Activated naive CD4-positive, alpha-beta T cell treated with anti-CD3 and anti-CD28 coated beads for 36 hours (primary cell): ENCODE data around the gene C1QTNF9. TPM values are rescaled to one million over a fixed set of nuclear protein-coding genes. Genes with fewer than 3 reads are reported as not detected.
"Not testable (repeated sequence)": the region's sequence is repeated elsewhere in the genome, so short reads cannot be mapped to it uniquely, and the experiment has no call there.

ENCODE experiments used
- CTCF ChIA-PET: fragments of 350-600 bp; sonication (Branson Sonifier 250); formaldehyde crosslinking; loops from one replicate; lab custom pipeline; 2021; ENCODE audit warnings: antibody characterized with exemption; lab: Charles Lee
- DNase-seq: peaks from one replicate; pipeline ENCODE4 v3.0.0-alpha.2; 2020
- H3K27ac Mint-ChIP-seq: one replicate; pipeline ENCODE4 v1.8.0; 2021; ENCODE audit warnings: mild to moderate bottlenecking, mixed read lengths
- H3K27me3 Mint-ChIP-seq: one replicate; pipeline ENCODE4 v1.8.0; 2021; ENCODE audit warnings: low read depth, mixed read lengths
- H3K36me3 Mint-ChIP-seq: one replicate; pipeline ENCODE4 v1.8.0; 2021; ENCODE audit warnings: low read depth, mixed read lengths
- H3K4me1 Mint-ChIP-seq: one replicate; pipeline ENCODE4 v1.8.0; 2021; ENCODE audit warnings: low read depth, mixed read lengths
- H3K4me3 Mint-ChIP-seq: one replicate; pipeline ENCODE4 v1.8.0; 2021; ENCODE audit warnings: mild to moderate bottlenecking, moderate library complexity, mixed read lengths
- H3K9me3 Mint-ChIP-seq: one replicate; pipeline ENCODE4 v1.8.0; 2021; ENCODE audit warnings: mixed read lengths
- intact Hi-C: fragments of 100-400 bp; cut with micrococcal nuclease; formaldehyde crosslinking; loops from one replicate; pipeline ENCODE4 v1.15.1; 2023
- total RNA-seq, 2 experiments: library from RNA; stranded (reverse); gene quantifications; one replicate each; pipeline ENCODE4 v1.2.3, GENCODE V29; 2021

The C1QTNF9 gene
- total RNA-seq, 2 experiments from 2014 or later = not detected

GRCh38 chr13:24356837-24357236 is 47.5 kb downstream of the C1QTNF9 start:
- Mint-ChIP-seq H3K27me3 (no peaks in the 10 kb centered on the region), H3K27ac (no peak overlapping the region), H3K4me1 (no peaks in the 10 kb centered on the region), H3K4me3 (no peak overlapping the region), H3K36me3 (no peaks in the 10 kb centered on the region), H3K9me3 (no peaks in the 10 kb centered on the region)
- CTCF ChIA-PET = no interaction called here
- intact Hi-C loops = loop anchor here (10.0 kb wide), 1 partner anchor 1422 kb away; no protein-coding TSS in a partner anchor
- no peak for DNase-seq

GRCh38 chr13:24357756-24358155 is 48.4 kb downstream of the C1QTNF9 start:
- no peaks in the 10 kb centered on the region for H3K9me3 Mint-ChIP-seq
- no peak for DNase-seq
- CTCF ChIA-PET = no interaction called here
- no peak overlapping the region for H3K27ac Mint-ChIP-seq
- H3K4me1 Mint-ChIP-seq = no peaks in the 10 kb centered on the region
- intact Hi-C loops = loop anchor here (10.0 kb wide), 1 partner anchor 1423 kb away; no protein-coding TSS in a partner anchor
- H3K36me3 Mint-ChIP-seq = no peaks in the 10 kb centered on the region
- no peaks in the 10 kb centered on the region for H3K27me3 Mint-ChIP-seq
- H3K4me3 Mint-ChIP-seq = no peak overlapping the region

GRCh38 chr13:24358836-24359235 is 49.5 kb downstream of the C1QTNF9 start:
- intact Hi-C loops = loop anchor here (10.0 kb wide), 1 partner anchor 1424 kb away; no protein-coding TSS in a partner anchor
- H3K36me3 Mint-ChIP-seq, H3K9me3 Mint-ChIP-seq, CTCF ChIA-PET, H3K27me3 Mint-ChIP-seq, DNase-seq, H3K4me3 Mint-ChIP-seq, H3K27ac Mint-ChIP-seq, H3K4me1 Mint-ChIP-seq: not testable (repeated sequence)

GRCh38 chr13:24359252-24359651 is 49.9 kb downstream of the C1QTNF9 start:
- H3K9me3 Mint-ChIP-seq, DNase-seq, H3K4me1 Mint-ChIP-seq, H3K36me3 Mint-ChIP-seq, H3K27me3 Mint-ChIP-seq, H3K27ac Mint-ChIP-seq, H3K4me3 Mint-ChIP-seq, CTCF ChIA-PET: not testable (repeated sequence)
- intact Hi-C loops = loop anchor here (10.0 kb wide), 1 partner anchor 1424 kb away; no protein-coding TSS in a partner anchor

GRCh38 chr13:24360106-24360505 is 50.7 kb downstream of the C1QTNF9 start:
- Mint-ChIP-seq H3K27ac (no peak overlapping the region), H3K4me3 (no peak overlapping the region), H3K9me3 (no peaks in the 10 kb centered on the region), H3K36me3 (no peaks in the 10 kb centered on the region), H3K27me3 (no peaks in the 10 kb centered on the region), H3K4me1 (no peaks in the 10 kb centered on the region)
- DNase-seq = no peak
- CTCF ChIA-PET = no interaction called here
- intact Hi-C loops = no loop called here

- Mint-ChIP-seq H3K27ac (no peak overlapping the region), H3K9me3 (no peaks in the 10 kb centered on the region)
Measured at GRCh38 chr13:24361113-24361512, 51.7 kb downstream of the C1QTNF9 start.

GRCh38 chr13:24361852-24362366 is 52.5 kb downstream of the C1QTNF9 start:
- H3K27me3 Mint-ChIP-seq = no peaks in the 10 kb centered on the region
- intact Hi-C loops = no loop called here
- H3K4me3 Mint-ChIP-seq = no peak overlapping the region
- no peak overlapping the region for H3K27ac Mint-ChIP-seq
- no peaks in the 10 kb centered on the region for H3K9me3 Mint-ChIP-seq
- H3K36me3 Mint-ChIP-seq = no peaks in the 10 kb centered on the region
- H3K4me1 Mint-ChIP-seq = no peaks in the 10 kb centered on the region
- DNase-seq = no peak
- CTCF ChIA-PET = interaction anchor here (0.7 kb wide), 1 partner anchor 342 kb away, joined by 3 read pairs; no protein-coding TSS in a partner anchor

More at GRCh38 chr13:24361113-24361512, 51.7 kb downstream of the C1QTNF9 start:
- CTCF ChIA-PET = interaction anchor here (0.7 kb wide), 1 partner anchor 342 kb away, joined by 3 read pairs; no protein-coding TSS in a partner anchor
- H3K4me1 Mint-ChIP-seq = no peaks in the 10 kb centered on the region
- H3K4me3 Mint-ChIP-seq = no peak overlapping the region
- DNase-seq = no peak
- no peaks in the 10 kb centered on the region for H3K27me3 Mint-ChIP-seq
- intact Hi-C loops = no loop called here
- H3K36me3 Mint-ChIP-seq = no peaks in the 10 kb centered on the region

GRCh38 chr13:24362435-24362952 is 53.1 kb downstream of the C1QTNF9 start:
- Mint-ChIP-seq H3K4me3 (no peak overlapping the region), H3K36me3 (no peaks in the 10 kb centered on the region), H3K9me3 (no peaks in the 10 kb centered on the region), H3K4me1 (no peaks in the 10 kb centered on the region), H3K27ac (no peak overlapping the region), H3K27me3 (no peaks in the 10 kb centered on the region)
- no peak for DNase-seq
- intact Hi-C loops = no loop called here
- CTCF ChIA-PET = no interaction called here

GRCh38 chr13:24365191-24365590 is 55.8 kb downstream of the C1QTNF9 start:
- no peaks in the 10 kb centered on the region for H3K9me3 Mint-ChIP-seq
- CTCF ChIA-PET = no interaction called here
- DNase-seq = no peak
- peaks cover under 1% of the 10 kb centered on the region for H3K27me3 Mint-ChIP-seq
- intact Hi-C loops = no loop called here
- no peak overlapping the region for H3K4me3 Mint-ChIP-seq
- no peak overlapping the region for H3K27ac Mint-ChIP-seq
- no peaks in the 10 kb centered on the region for H3K36me3 Mint-ChIP-seq
- H3K4me1 Mint-ChIP-seq = no peaks in the 10 kb centered on the region

- H3K36me3 Mint-ChIP-seq, H3K27me3 Mint-ChIP-seq, H3K27ac Mint-ChIP-seq, intact Hi-C loops, H3K4me3 Mint-ChIP-seq, H3K4me1 Mint-ChIP-seq, CTCF ChIA-PET, DNase-seq, H3K9me3 Mint-ChIP-seq: not testable (repeated sequence)
Measured at GRCh38 chr13:24366315-24366714, 56.9 kb downstream of the C1QTNF9 start.

- CTCF ChIA-PET, H3K9me3 Mint-ChIP-seq, H3K27me3 Mint-ChIP-seq, DNase-seq, H3K4me1 Mint-ChIP-seq, H3K36me3 Mint-ChIP-seq, H3K4me3 Mint-ChIP-seq, H3K27ac Mint-ChIP-seq, intact Hi-C loops: not testable (repeated sequence)
Measured at GRCh38 chr13:24371273-24371672, 61.9 kb downstream of the C1QTNF9 start.
